Measurements from ENCODE around the gene CHPF2.
A peak's percentile ranks its signal among the peaks of the same experiment; 100 is the strongest.

CHPF2 gene

DNA sequence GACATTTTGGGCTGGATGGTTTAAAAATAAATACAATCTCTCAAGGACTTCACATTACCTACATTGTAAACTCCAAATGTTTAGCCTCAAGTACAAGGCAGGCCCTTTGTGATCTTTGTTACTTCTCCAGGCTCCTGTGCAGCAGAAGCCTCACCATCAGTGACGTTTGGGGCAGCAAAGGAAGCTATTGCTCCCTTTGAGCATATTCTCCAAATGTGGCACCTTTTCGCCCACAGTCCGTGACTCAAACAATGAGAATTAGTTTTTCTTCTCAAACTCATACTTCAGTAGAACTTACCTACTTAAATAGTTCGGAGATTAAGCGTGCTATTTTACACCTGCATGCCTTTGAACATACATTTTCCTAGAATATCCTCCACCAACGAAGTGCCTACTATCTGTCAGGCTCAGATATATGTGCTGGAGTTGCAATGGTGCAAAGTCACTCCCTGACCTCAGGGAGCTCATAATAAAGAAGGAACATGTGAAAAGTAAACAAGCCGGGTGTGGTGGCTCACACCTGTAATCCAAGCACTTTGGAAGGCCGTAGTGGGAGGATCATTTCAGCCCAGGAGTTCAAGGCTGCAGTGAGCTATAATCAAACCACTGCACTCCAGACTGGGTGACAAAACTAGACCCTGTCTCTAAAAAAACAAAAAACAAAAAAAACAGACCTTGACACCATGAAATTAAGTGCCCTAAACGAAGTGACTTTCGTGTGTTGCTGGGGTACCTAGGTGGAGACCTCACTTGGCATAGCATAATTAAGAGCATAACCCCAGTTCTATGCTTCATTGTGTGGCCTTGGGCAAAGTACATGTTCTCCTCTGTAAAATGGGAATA, 4.0 kb upstream of the CHPF2 start:
- peak overlapping the region; percentile 81 for H3K4me3 ChIP-seq (ENCODE audit: low read depth, low read length)

GRCh38 chr7:151229249-151229648, 3.0 kb upstream of the CHPF2 start:
- DNase-seq (ENCODE audit: low read depth): no peak

More for the DNA sequence above, 4.0 kb upstream of the CHPF2 start:
- DNase-seq (ENCODE audit: low read depth): no peak

DNA sequence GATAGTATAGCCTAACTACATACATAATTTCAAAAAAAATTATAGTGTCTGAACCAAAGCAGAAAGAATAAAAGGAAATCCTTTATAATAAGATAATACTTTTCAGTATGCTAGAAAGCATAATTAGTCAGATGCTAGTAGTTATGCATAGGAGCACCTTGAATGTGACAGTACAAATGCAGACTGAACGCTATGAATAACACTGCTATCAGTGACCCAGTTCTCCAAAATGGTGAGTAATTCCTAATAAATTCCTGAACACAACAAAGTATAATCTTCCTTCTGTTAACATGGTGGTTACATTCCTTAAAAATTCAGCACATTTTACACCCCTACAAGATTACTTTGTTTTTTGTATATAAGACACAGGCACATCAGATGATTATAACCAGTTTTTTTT, 1.2 kb upstream of the CHPF2 start:
- no peak for DNase-seq (ENCODE audit: low read depth)
- H3K4me3 ChIP-seq (ENCODE audit: low read depth, low read length): no peak overlapping the region

More at GRCh38 chr7:151229249-151229648, 3.0 kb upstream of the CHPF2 start:
- H3K4me3 ChIP-seq (ENCODE audit: low read depth, low read length): no peak overlapping the region

DNA sequence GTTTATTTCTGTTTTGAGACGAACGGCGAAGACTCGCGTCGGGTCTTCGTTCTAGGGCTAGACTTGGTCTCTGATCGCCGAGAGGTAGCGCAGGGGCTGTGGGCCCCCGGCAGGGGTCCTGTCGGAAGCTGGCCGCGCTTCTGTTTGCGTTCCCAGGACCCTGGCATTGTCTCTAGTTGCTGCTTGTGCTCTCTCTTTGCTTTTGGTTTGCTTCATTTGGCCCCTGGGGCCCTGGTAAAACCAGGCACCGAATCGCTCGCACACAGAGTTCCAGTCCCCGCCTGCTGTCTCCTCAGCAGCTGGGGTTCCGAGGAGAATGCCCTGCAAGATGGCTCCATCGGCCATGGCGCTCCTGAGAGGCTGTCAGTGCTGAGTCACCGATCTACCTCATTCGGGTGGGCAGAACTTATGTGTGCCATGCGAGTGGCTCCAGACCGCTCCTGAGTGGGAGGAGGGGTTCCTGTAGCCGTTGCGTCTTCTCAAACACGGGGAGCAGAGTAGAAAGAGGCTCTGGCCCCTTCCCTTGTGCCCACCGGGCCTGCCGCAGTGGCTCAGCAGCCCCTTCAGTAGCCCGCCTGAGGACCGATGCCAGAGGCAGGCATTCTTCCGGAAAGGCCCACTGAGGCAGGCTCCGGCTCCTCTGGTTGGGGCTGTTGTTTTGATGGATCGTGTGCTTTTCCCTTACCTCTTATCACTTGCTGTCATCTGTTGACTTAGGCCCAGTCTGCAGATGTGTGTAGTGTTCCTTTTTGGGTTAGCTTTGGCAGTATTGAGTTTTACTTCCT, 826 bp downstream of the CHPF2 start:
- DNase-seq (ENCODE audit: low read depth): peak; percentile 57
- peak overlapping the region; percentile 96 for H3K4me3 ChIP-seq (ENCODE audit: low read depth, low read length)

DNA sequence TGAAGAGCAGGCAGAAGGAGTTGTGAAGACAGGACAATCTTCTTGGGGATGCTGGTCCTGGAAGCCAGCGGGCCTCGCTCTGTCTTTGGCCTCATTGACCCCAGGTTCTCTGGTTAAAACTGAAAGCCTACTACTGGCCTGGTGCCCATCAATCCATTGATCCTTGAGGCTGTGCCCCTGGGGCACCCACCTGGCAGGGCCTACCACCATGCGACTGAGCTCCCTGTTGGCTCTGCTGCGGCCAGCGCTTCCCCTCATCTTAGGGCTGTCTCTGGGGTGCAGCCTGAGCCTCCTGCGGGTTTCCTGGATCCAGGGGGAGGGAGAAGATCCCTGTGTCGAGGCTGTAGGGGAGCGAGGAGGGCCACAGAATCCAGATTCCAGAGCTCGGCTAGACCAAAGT, 1.5 kb downstream of the CHPF2 start:
- peak overlapping the region; percentile 96 for H3K4me3 ChIP-seq (ENCODE audit: low read depth, low read length)
- no peak for DNase-seq (ENCODE audit: low read depth)

- no peak overlapping the region for H3K4me3 ChIP-seq (ENCODE audit: low read depth, low read length)
- no peak for DNase-seq (ENCODE audit: low read depth)
Observed at GRCh38 chr7:151235091-151235787, 3.0 kb downstream of the CHPF2 start.

- no peak overlapping the region for H3K4me3 ChIP-seq (ENCODE audit: low read depth, low read length)
- no peak for DNase-seq (ENCODE audit: low read depth)
Observed at GRCh38 chr7:151236406-151236805, 4.1 kb downstream of the CHPF2 start.

DNA sequence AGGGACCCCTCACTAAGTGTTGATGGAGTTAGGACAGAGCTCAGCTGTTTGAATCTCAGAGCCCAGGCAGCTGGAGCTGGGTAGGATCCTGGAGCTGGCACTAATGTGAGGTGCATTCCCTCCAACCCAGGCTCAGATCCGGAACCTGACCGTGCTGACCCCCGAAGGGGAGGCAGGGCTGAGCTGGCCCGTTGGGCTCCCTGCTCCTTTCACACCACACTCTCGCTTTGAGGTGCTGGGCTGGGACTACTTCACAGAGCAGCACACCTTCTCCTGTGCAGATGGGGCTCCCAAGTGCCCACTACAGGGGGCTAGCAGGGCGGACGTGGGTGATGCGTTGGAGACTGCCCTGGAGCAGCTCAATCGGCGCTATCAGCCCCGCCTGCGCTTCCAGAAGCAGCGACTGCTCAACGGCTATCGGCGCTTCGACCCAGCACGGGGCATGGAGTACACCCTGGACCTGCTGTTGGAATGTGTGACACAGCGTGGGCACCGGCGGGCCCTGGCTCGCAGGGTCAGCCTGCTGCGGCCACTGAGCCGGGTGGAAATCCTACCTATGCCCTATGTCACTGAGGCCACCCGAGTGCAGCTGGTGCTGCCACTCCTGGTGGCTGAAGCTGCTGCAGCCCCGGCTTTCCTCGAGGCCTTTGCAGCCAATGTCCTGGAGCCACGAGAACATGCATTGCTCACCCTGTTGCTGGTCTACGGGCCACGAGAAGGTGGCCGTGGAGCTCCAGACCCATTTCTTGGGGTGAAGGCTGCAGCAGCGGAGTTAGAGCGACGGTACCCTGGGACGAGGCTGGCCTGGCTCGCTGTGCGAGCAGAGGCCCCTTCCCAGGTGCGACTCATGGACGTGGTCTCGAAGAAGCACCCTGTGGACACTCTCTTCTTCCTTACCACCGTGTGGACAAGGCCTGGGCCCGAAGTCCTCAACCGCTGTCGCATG, 5.2 kb downstream of the CHPF2 start:
- H3K4me3 ChIP-seq (ENCODE audit: low read depth, low read length): no peak overlapping the region
- DNase-seq (ENCODE audit: low read depth): no peak

DNA sequence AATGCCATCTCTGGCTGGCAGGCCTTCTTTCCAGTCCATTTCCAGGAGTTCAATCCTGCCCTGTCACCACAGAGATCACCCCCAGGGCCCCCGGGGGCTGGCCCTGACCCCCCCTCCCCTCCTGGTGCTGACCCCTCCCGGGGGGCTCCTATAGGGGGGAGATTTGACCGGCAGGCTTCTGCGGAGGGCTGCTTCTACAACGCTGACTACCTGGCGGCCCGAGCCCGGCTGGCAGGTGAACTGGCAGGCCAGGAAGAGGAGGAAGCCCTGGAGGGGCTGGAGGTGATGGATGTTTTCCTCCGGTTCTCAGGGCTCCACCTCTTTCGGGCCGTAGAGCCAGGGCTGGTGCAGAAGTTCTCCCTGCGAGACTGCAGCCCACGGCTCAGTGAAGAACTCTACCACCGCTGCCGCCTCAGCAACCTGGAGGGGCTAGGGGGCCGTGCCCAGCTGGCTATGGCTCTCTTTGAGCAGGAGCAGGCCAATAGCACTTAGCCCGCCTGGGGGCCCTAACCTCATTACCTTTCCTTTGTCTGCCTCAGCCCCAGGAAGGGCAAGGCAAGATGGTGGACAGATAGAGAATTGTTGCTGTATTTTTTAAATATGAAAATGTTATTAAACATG, 6.0 kb downstream of the CHPF2 start:
- no peak overlapping the region for H3K4me3 ChIP-seq (ENCODE audit: low read depth, low read length)
- no peak for DNase-seq (ENCODE audit: low read depth)

DNA sequence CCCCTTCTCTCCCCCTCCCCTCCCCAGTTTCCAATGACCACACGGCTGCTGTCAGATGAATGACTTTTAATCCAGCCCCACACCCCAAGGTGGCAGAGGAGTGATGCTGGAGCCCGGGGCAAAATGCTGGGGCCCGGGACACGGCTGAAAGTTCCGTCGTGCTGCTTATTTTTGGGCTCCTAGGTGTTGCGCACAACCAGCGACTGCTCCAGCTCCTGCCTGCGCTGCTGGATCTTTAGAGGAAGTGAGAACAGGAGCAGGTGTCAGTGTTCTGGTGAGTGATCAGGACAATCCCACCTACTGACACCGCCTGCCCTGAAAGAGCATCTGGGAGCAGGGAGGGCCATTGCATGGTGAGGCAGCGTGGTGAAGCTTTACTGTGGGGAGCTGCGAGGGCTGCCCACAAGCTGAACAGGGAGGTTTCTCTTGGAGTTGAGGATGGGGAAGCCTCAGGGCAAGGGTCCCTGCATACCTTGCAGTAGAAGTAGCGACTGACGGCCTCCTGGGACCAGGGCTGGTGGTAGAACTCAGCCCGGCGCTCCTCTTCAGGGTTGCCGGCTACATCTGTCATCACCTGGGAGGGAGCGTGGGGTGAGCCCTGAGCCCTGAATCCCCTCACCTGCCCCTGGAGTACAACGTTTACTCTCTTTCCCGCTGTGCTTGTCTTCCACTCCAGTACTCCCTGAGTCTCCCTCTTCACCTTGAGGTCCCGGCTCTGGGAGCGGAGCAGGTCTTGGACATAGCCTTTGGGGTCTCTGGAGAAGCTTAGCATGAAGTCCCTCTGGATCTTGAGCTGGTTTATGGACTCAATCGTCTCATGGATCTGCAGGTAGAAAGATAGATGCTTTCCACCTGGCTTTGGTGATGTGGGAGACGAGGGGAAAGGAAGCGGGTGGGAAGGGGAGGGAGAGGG, 6.9 kb downstream of the CHPF2 start:
- no peak overlapping the region for H3K4me3 ChIP-seq (ENCODE audit: low read depth, low read length)
- DNase-seq (ENCODE audit: low read depth): no peak

GRCh38 chr7:151239837-151240459, 7.7 kb downstream of the CHPF2 start:
- DNase-seq (ENCODE audit: low read depth): no peak
- no peak overlapping the region for H3K4me3 ChIP-seq (ENCODE audit: low read depth, low read length)

DNA sequence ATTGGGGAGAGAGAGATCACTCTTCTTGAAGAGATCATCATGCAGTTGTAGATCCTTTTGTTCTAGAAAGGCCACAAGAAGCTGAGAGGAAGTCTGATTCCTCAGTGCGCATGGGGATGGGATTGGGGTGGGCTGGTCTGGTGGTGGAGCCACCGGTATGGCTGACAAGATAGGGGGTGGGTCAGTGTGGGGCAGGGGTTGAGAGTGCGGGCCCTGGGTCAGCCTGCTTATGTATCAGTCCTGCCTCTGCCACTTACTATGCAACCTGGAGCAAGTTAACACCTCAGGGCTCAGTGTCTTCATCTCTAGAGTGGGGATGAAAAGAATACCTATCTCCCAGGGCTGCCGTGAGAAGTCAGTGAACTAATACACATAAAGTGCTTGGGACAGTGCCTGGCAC, 8.3 kb downstream of the CHPF2 start:
- no peak for DNase-seq (ENCODE audit: low read depth)

DNA sequence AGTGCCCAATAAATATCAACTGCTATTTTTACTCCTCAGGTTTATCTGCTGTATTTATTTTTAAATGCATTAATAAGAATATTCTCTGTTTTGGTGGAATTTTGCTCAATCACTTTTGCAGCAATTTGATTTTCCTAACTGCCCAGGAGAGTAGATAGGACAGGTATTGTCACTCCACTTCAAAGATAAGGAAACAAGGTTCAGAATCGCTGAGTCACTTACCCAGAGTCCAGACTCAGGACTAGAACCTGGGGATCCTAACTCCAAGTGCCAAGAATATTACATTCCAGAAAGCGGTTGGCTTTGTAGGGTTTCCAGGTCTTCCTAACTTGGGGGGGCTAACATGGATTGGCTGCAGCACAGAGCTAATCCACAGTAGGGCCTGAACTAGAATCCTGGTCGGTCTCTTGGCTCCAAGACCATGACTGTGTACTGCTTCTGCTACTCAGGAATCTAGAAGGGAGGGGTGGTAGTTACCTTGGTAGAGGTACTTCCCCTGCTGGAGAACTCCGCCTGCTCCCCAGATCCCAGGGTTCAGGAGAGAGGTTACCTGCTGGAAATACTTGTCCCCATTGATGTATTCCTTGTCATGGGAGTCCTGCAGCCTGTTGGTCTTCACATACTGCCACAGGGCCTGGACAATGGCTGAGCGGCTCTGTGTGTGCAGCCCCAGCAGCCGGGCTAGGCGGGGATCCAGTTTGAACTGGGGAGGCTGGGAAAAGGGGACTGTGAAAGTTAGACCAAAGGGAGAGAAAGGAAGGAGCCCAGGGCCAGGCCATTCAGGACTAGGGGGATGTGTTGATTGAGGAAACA, 8.9 kb downstream of the CHPF2 start:
- no peak overlapping the region for H3K4me3 ChIP-seq (ENCODE audit: low read depth, low read length)
- DNase-seq (ENCODE audit: low read depth): no peak

More for the DNA sequence above, 8.3 kb downstream of the CHPF2 start:
- H3K4me3 ChIP-seq (ENCODE audit: low read depth, low read length): no peak overlapping the region

GRCh38 chr7:151241755-151242096, 9.4 kb downstream of the CHPF2 start:
- no peak for DNase-seq (ENCODE audit: low read depth)
- H3K4me3 ChIP-seq (ENCODE audit: low read depth, low read length): no peak overlapping the region

DNA sequence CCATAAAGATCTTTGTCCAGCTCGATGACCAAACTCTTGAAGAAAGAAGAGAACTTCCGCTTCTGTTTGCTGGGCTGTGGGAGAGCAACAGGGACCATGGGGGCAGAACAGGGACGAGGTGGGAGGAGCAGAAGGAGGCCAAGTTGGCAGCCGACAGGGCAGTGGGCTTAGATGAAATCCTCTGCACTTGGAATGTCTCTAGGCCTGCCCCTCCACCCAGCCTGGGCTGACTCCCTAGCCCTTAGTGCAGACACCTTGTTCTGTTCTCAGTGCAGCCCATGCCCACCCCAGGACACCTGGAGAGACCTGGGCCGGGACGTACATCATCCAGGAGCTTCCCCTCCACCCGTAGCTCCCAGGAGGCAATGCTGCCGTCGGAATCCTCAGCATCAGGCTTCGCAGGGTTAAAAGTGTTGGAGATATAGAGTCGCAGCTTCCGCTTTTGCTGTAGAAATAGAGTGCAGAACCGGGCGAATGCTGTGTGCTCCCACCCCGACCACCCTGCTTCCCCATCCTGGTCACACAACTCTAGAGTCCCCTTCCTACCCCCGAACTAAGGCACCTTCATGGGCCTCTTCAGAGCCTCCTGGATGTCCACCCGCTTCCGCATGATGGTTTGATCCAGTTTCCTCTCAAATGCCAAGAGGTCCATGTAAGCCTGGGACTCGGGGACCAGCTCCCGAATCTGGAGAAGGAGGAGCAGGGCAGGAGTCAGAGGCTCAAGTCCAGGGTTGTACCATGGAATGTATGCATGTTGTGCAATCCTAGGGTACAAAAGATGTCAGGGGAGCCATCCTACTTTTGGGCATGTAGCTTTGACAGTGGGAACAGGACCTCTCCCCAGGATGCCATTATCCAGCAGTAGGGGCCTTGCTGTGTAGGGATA, 10.1 kb downstream of the CHPF2 start:
- H3K4me3 ChIP-seq (ENCODE audit: low read depth, low read length): no peak overlapping the region
- no peak for DNase-seq (ENCODE audit: low read depth)

DNA sequence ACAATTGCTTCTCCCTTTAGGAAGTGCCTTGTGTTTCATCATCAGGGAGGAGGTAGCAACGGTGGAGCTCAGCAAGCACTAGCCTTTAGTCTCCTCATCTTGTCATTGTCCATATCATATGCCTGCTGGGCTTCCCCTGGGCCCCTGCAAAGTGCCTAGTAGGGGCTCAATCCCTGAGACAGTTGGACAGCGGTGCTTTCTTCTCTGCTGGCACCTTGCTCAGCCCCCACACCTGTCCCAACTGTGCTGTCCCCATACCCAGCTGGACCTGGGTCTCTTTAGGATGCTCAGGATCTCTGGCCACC, 10.7 kb downstream of the CHPF2 start:
- DNase-seq (ENCODE audit: low read depth): no peak
- H3K4me3 ChIP-seq (ENCODE audit: low read depth, low read length): no peak overlapping the region

All from skeletal muscle cell (primary cell).